BLaER1 treated with 17β-estradiol and CSF1 and Interleukin-3, amounts not matched to agents 10 nM and 100 nM (cell line): ENCODE data around the gene TNKS1BP1.

Experiments
- H3K27ac ChIP-seq, 11 experiments: shearing (Covaris generic); formaldehyde crosslinking; 2 replicates each; pipeline ENCODE4 v1.8.1; 2022
- H3K27me3 ChIP-seq, 11 experiments: shearing (Covaris generic); formaldehyde crosslinking; 2 replicates each; pipeline ENCODE4 v1.8.1; 2022
- H3K36me3 ChIP-seq, 11 experiments: shearing (Covaris generic); formaldehyde crosslinking; 2 replicates each; pipeline ENCODE4 v1.8.1; 2022
- H3K4me1 ChIP-seq, 10 experiments: shearing (Covaris generic); formaldehyde crosslinking; 2 replicates each; pipeline ENCODE4 v1.8.1; 2022
- H3K4me2 ChIP-seq, 11 experiments: shearing (Covaris generic); formaldehyde crosslinking; 2 replicates each; pipeline ENCODE4 v1.8.1; 2022
- H3K4me3 ChIP-seq, 10 experiments: shearing (Covaris generic); formaldehyde crosslinking; 2 replicates each; pipeline ENCODE4 v1.8.1; 2022
- H3K9ac ChIP-seq, 11 experiments: shearing (Covaris generic); formaldehyde crosslinking; 2 replicates each; pipeline ENCODE4 v1.8.1; 2022
- H3K9me3 ChIP-seq, 11 experiments: shearing (Covaris generic); formaldehyde crosslinking; replicated peaks in 1 of 11; 2 replicates each; pipeline ENCODE4 v1.8.1; 2022
- H4K20me1 ChIP-seq, 11 experiments: shearing (Covaris generic); formaldehyde crosslinking; 2 replicates each; pipeline ENCODE4 v1.8.1; 2022
- Cebpa-rat ChIP-seq, 11 experiments: shearing (Covaris generic); IDR thresholded peaks; 2 replicates each; pipeline ENCODE4 v1.8.1; 2022

TNKS1BP1 gene

GRCh38 chr11:57320719-57321387, 3.9 kb downstream of the TNKS1BP1 start:
- peaks cover 0 to 69% (median 20%) of the 10 kb centered on the region in 11 experiments; a peak in 15 of 22 replicates for H4K20me1 ChIP-seq

GRCh38 chr11:57320067-57320718, 4.6 kb downstream of the TNKS1BP1 start:
- Histone ChIP-seq H3K27ac (no peak overlapping the region), H3K4me3 (no peak overlapping the region), H3K4me2 (no peak overlapping the region), H3K9ac (no peak overlapping the region), H3K27me3 (no peaks in the 10 kb centered on the region), H4K20me1 (peaks cover 0 to 69% (median 20%) of the 10 kb centered on the region in 11 experiments; a peak in 15 of 22 replicates), H3K4me1 (peaks cover 36 to 55% (median 45%) of the 10 kb centered on the region in 10 experiments), H3K36me3 (peaks cover 31 to 61% (median 48%) of the 10 kb centered on the region in 11 experiments), H3K9me3 (no peaks in the 10 kb centered on the region)
- TF ChIP-seq Cebpa-rat (IDR thresholded peaks at IDR 0.05): no peak

More at GRCh38 chr11:57320719-57321387, 3.9 kb downstream of the TNKS1BP1 start:
- Histone ChIP-seq H3K27me3 (no peaks in the 10 kb centered on the region), H3K9me3 (no peaks in the 10 kb centered on the region), H3K36me3 (peaks cover 31 to 59% (median 45%) of the 10 kb centered on the region in 11 experiments), H3K27ac (no peak overlapping the region), H3K4me1 (peaks cover 37 to 55% (median 46%) of the 10 kb centered on the region in 10 experiments), H3K4me3 (no peak overlapping the region), H3K4me2 (peak overlapping the region in 2 of 11 experiments; percentile 91 to 97; a peak in 3 of 22 replicates), H3K9ac (no peak overlapping the region)
- TF ChIP-seq Cebpa-rat (IDR thresholded peaks at IDR 0.05): no peak

DNA sequence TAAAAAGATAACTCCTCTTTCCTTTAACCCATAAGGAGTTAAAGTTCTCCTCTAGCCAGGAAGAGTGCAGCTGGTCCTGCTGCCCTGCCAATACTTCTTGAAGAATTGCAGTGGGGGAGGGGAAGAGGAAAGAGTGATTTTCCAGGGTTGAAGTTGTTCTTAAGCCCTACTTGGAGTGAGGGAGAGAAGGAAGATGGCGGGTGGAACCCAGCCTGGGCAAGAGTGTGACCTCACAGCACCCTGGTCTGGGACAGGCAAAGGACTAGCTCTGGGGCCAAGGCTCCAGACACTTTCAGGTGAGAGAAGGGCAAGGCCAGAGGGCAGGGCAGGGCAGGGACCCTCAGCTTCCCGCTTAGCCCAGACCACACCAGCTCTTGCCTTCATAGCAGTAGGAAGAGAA, 6.6 kb downstream of the TNKS1BP1 start:
- Histone ChIP-seq H3K9ac (no peak overlapping the region), H4K20me1 (peaks cover 0 to 71% (median 17%) of the 10 kb centered on the region in 11 experiments; a peak in 14 of 22 replicates), H3K4me3 (no peak overlapping the region), H3K4me1 (peaks cover 27 to 56% (median 36%) of the 10 kb centered on the region in 10 experiments), H3K4me2 (0 out of 22 replicates have a peak overlapping the region, but pooled peaks of 1 of the 11 experiments have one; percentile 9), H3K9me3 (no peaks in the 10 kb centered on the region), H3K36me3 (peaks cover 47 to 81% (median 67%) of the 10 kb centered on the region in 11 experiments), H3K27ac (no peak overlapping the region), H3K27me3 (no peaks in the 10 kb centered on the region)
- no peak for TF ChIP-seq Cebpa-rat (IDR thresholded peaks at IDR 0.05)

DNA sequence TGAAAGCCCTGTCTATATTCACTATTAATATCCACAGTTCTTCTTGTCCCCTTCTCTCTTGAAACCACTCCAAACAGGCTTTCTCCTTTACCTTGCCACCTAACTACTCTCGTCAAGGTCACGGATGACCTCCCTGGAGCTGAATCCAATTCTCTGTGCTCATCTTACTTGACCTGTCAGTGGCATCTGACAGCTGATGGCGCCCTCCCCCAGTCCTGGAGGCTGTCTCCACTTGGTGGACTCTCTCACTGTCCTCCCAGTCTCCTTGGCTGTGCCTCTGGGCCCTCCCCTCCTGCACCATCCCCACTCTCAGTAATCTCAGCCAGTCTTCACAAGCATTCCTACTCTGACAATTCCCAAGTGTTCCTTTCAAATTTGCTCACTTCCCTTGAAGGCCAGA, 8.7 kb downstream of the TNKS1BP1 start:
- Histone ChIP-seq H3K9ac (peak overlapping the region in 2 of 11 experiments; percentile 5 to 21; a peak in 4 of 22 replicates), H3K9me3 (no peaks in the 10 kb centered on the region), H3K4me3 (no peak overlapping the region), H3K27ac (peak overlapping the region in 4 of 11 experiments; percentile 13 to 39 (median 22); a peak in 2 of 22 replicates), H3K4me1 (peaks cover 27 to 56% (median 34%) of the 10 kb centered on the region in 10 experiments), H3K4me2 (peak overlapping the region in 10 of 11 experiments; percentile 4 to 77 (median 58); a peak in 19 of 22 replicates), H3K27me3 (no peaks in the 10 kb centered on the region), H3K36me3 (peaks cover 55 to 87% (median 74%) of the 10 kb centered on the region in 11 experiments), H4K20me1 (peaks cover 0 to 57% (median 6%) of the 10 kb centered on the region in 11 experiments; a peak in 9 of 22 replicates)
- TF ChIP-seq Cebpa-rat (IDR thresholded peaks at IDR 0.05): no peak

- peak overlapping the region in 3 of 11 experiments; percentile 5 to 21 (median 5); a peak in 6 of 22 replicates for H3K9ac ChIP-seq
- H3K4me2 ChIP-seq: peak overlapping the region in 10 of 11 experiments; percentile 4 to 77 (median 58); a peak in 19 of 22 replicates
- no peak for TF ChIP-seq Cebpa-rat (IDR thresholded peaks at IDR 0.05)
- peaks cover 51 to 83% (median 68%) of the 10 kb centered on the region in 11 experiments for H3K36me3 ChIP-seq
- H3K4me3 ChIP-seq: no peak overlapping the region
- H3K9me3 ChIP-seq: no peaks in the 10 kb centered on the region
- peaks cover 32 to 56% (median 40%) of the 10 kb centered on the region in 10 experiments for H3K4me1 ChIP-seq
- peaks cover 0 to 57% (median 3%) of the 10 kb centered on the region in 11 experiments; a peak in 8 of 22 replicates for H4K20me1 ChIP-seq
- no peaks in the 10 kb centered on the region for H3K27me3 ChIP-seq
- H3K27ac ChIP-seq: peak overlapping the region in 5 of 11 experiments; percentile 8 to 43 (median 22); a peak in 5 of 22 replicates
Measured at GRCh38 chr11:57315491-57315890, 9.3 kb downstream of the TNKS1BP1 start.

GRCh38 chr11:57314221-57314973, 10.4 kb downstream of the TNKS1BP1 start:
- no peak for TF ChIP-seq Cebpa-rat (IDR thresholded peaks at IDR 0.05)
- H3K27me3 ChIP-seq: no peaks in the 10 kb centered on the region
- H4K20me1 ChIP-seq: peaks cover 0 to 55% (median 0%) of the 10 kb centered on the region in 11 experiments; a peak in 7 of 22 replicates
- peaks cover 56 to 86% (median 72%) of the 10 kb centered on the region in 11 experiments for H3K36me3 ChIP-seq
- H3K4me1 ChIP-seq: peaks cover 33 to 64% (median 44%) of the 10 kb centered on the region in 10 experiments
- H3K27ac ChIP-seq: peak overlapping the region in 4 of 11 experiments; percentile 28 to 83 (median 38); a peak in 4 of 22 replicates
- H3K4me2 ChIP-seq: peak overlapping the region in 3 of 11 experiments; percentile 57 to 77 (median 61); a peak in 5 of 22 replicates
- no peak overlapping the region for H3K9ac ChIP-seq
- no peaks in the 10 kb centered on the region for H3K9me3 ChIP-seq
- H3K4me3 ChIP-seq: no peak overlapping the region

DNA sequence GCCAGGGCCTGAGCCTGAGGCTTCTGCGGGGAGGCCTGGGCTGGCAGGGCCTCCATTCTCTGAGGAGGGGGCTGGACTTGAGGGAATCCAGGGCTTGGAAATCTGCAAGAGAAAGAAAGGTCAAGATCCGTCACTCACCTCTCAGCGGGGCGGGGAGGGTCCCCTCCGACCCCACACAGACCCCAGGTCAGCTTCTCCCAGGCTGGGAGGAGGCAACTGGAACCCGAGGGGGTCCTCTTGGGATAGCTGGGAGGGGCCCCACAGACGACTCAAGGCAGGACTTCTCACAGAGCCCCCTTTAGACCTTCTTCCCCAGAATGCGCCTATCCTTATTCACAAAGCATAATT, 11.0 kb downstream of the TNKS1BP1 start:
- Histone ChIP-seq H3K27ac (peak overlapping the region in 4 of 11 experiments; percentile 16 to 83 (median 33); a peak in 5 of 22 replicates), H4K20me1 (peaks cover 0 to 55% (median 0%) of the 10 kb centered on the region in 11 experiments; a peak in 7 of 22 replicates), H3K4me3 (no peak overlapping the region), H3K9me3 (no peaks in the 10 kb centered on the region), H3K9ac (no peak overlapping the region), H3K4me2 (no peak overlapping the region), H3K27me3 (no peaks in the 10 kb centered on the region), H3K36me3 (peaks cover 59 to 86% (median 76%) of the 10 kb centered on the region in 11 experiments), H3K4me1 (peaks cover 33 to 71% (median 45%) of the 10 kb centered on the region in 10 experiments)
- no peak for TF ChIP-seq Cebpa-rat (IDR thresholded peaks at IDR 0.05)

- no peak for TF ChIP-seq Cebpa-rat (IDR thresholded peaks at IDR 0.05)
- Histone ChIP-seq H3K4me1 (peaks cover 33 to 76% (median 48%) of the 10 kb centered on the region in 10 experiments), H3K9ac (peak overlapping the region in 2 of 11 experiments; percentile 21 to 75; a peak in 1 of 22 replicates), H3K27me3 (no peaks in the 10 kb centered on the region), H3K27ac (peak overlapping the region in 8 of 11 experiments; percentile 72 to 86 (median 80); a peak in 10 of 22 replicates), H3K36me3 (peaks cover 55 to 87% (median 72%) of the 10 kb centered on the region in 11 experiments), H3K4me2 (peak overlapping the region in 2 of 11 experiments; percentile 77 to 95; a peak in 2 of 22 replicates), H4K20me1 (peaks cover 0 to 50% (median 0%) of the 10 kb centered on the region in 11 experiments; a peak in 7 of 22 replicates), H3K4me3 (no peak overlapping the region), H3K9me3 (no peaks in the 10 kb centered on the region)
Measured at GRCh38 chr11:57313071-57313787, 11.5 kb downstream of the TNKS1BP1 start.
